ENCODE results near the gene GSTM5.
"Not testable (repeated sequence)": the region's sequence is repeated elsewhere in the genome, so short reads cannot be mapped to it uniquely, and the experiment has no call there.

DNA sequence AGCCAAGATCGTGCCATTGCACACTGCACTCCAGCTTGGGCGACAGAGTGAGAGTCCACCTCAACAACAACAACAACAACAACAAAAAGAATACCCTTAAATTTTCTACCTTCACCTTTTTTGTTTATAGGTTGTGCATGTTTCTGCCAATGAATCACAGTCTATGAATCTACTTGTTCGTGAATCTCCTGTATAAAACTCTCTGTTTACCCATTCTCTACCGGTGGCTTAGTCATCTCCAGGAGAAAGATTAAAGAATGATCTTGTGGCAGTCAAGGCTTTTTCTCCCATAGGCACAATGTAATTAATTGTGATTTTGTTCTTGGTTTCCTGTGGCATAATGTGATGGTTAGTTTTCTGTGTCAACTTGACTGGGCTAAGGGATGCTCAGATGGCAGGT, 14.2 kb upstream of the GSTM5 start:
- not testable (repeated sequence) for TF ChIP-seq POLR2A (IDR thresholded peaks at IDR 0.05; ENCODE audit: extremely low read depth, insufficient read length); CTCF (IDR thresholded peaks at IDR 0.05; ENCODE audit: low read depth, low read length)
